Heart left ventricle (tissue), 16 donors: ENCODE data around the gene TTC3. TPM values are rescaled to one million over a fixed set of nuclear protein-coding genes. Genes with fewer than 3 reads are reported as not detected.
"Not testable (repeated sequence)": the region's sequence is repeated elsewhere in the genome, so short reads cannot be mapped to it uniquely, and the experiment has no call there.

ENCODE experiments used
- ATAC-seq, 4 donors: fragments of 200-7000 bp; cut with Tn5 transposase; one replicate each; pipeline ENCODE4 v1.9.1; 2020 to 2022; ENCODE audit warnings: moderate library complexity in 4 of 4, mild to moderate bottlenecking in 3 of 4, moderate number of reproducible peaks in 1 of 4
- DNase-seq, 5 donors: peaks; one replicate each; pipeline ENCODE4 v3.0.0-alpha.2; 2020
- H3K27ac ChIP-seq, 12 donors: fragments of 200-600 bp; sonication (generic) in 4 of 12; one replicate each; pipeline versions ENCODE4 v1.5.0 to v1.8.0; 2016 to 2022; ENCODE audit warnings: mild to moderate bottlenecking in 2 of 12
- H3K27me3 ChIP-seq, 9 donors: fragments of 200-600 bp; sonication (generic) in 2 of 9; one replicate each; pipeline versions ENCODE4 v1.5.1 to v1.8.0; 2016 to 2022; ENCODE audit warnings: mild to moderate bottlenecking in 3 of 9
- H3K36me3 ChIP-seq, 9 donors: fragments of 200-600 bp; sonication (generic) in 2 of 9; one replicate each; pipeline versions ENCODE4 v1.5.0 to v1.8.0; 2018 to 2022; ENCODE audit warnings: mild to moderate bottlenecking in 2 of 9
- H3K4me1 ChIP-seq, 12 donors: fragments of 200-600 bp; sonication (generic) in 4 of 12; one replicate each; pipeline versions ENCODE4 v1.5.0 to v1.8.0; 2016 to 2022; ENCODE audit warnings: mild to moderate bottlenecking in 3 of 12
- H3K4me3 ChIP-seq, 12 donors: fragments of 200-600 bp; sonication (generic) in 4 of 12; one replicate each; pipeline versions ENCODE4 v1.5.0 to v1.8.0; 2017 to 2022; ENCODE audit warnings: mild to moderate bottlenecking in 9 of 12, moderate library complexity in 4 of 12
- H3K9me3 ChIP-seq, 12 donors: fragments of 200-600 bp; sonication (generic) in 4 of 12; one replicate each; pipeline versions ENCODE4 v1.5.0 to v1.8.0; 2016 to 2022; ENCODE audit warnings: mild to moderate bottlenecking in 1 of 12
- POLR2A ChIP-seq, 2 donors: fragments of 450-650 bp; IDR thresholded peaks; one replicate each; pipeline ENCODE4 v1.6.1; 2017; ENCODE audit warnings: antibody characterized with exemption in 2 of 2, mild to moderate bottlenecking in 2 of 2, moderate library complexity in 2 of 2
- WGBS, 4 donors: extraction: QIAGEN DNeasy Blood & Tissue Kit in 2 of 4; methylation state at CpG; one replicate each; pipeline versions ENCODE4 v1.1.5 to v1.1.7; 2013 to 2018; 5-methylcytosine and 5-hydroxymethylcytosine counted together
- intact Hi-C, 10 donors: fragments of 100-400 bp; cut with DNase I; formaldehyde crosslinking; loops; one replicate each; pipeline versions ENCODE4 v1.11.1 to v1.14.2; 2022
- polyA plus RNA-seq, 2 donors: library from polyadenylated mRNA; stranded (reverse); fragments of 200-250 nt; gene quantifications; one replicate each; pipeline ENCODE4 v1.2.3, GENCODE V29; 2013
- total RNA-seq, 9 donors: library from RNA; depleted of rRNA in 2 of 9; stranded (reverse); fragments of >200 nt in 2 of 9; fragmentation: NEBNext Ultra II Directional in 3 of 9; extraction: Animal tissue kit (Norgen Biotek cat#: 25700) in 3 of 9; gene quantifications; one replicate each; pipeline versions ENCODE4 v1.1.0 to v1.2.4, GENCODE V29; 2016 to 2023
- TF ChIP-seq, protein P1 (sequence below), 12 donors: fragments of 200-600 bp; sonication (generic) in 4 of 12; IDR thresholded peaks; one replicate each; pipeline versions ENCODE4 v1.5.0 to v1.8.0; 2018 to 2022; ENCODE audit warnings: antibody characterized with exemption in 12 of 12, mild to moderate bottlenecking in 5 of 12
- donor health status: ischemic (EF 13 %, LVEDD 7.1; RV severe dilation, severe dysfunction).
- donor health status: healthy with polysubstance abuse.
- donor health status: DM: no; HTN: yes; CAD: no.
- donor health status: DM: no; HTN: no; CAD: no.
- donor health status: ischemic (EF 25% LVEDD 6.9; RV normal size, moderate dysfunction).
- donor health status: ischemic (EF 25% LVEDD 5.7; RV mildly dilated, moderate dysfunction).
- donor health status: healthy.
- donor health status: DM: yes; HTN: yes; CAD: no.
- donor health status: ischemic (EF 35%, LVEDD 5.7; RV mildly dilated, moderate dysfunction).
- donor health status: nonischemic (EF 11% LVEDD 7.7; RV severe dilation, severe dysfunction).
- donor health status: DM: yes; HTN: yes; CAD: no.
- donor health status: PGD.
- donor health status: ischemic (EF 29% LVEDD 5.4; RV normal size, mild dysfunction).
- donor health status: nonischemic (EF 23%, LVEDD 6.1; RV moderate dilation, normal function).

Gene TTC3
- total and polyA plus RNA-seq, 11 donors: 15.2 to 72.1 (median 44.5) TPM

GRCh38 chr21:37139902-37140301 is 66.8 kb downstream of the TTC3 start:
- Histone ChIP-seq H3K9me3 (no peaks in the 10 kb centered on the region), H3K27ac (no peak overlapping the region), H3K36me3 (peaks cover 0 to 89% (median 72%) of the 10 kb centered on the region in 9 donors), H3K27me3 (no peaks in the 10 kb centered on the region), H3K4me1 (no peaks in the 10 kb centered on the region), H3K4me3 (no peak overlapping the region)
- intact Hi-C loops: no loop called here
- ATAC-seq: no peak
- 67 to 79% (median 74%) methylated on average over 4 of the region's 4 CpGs for WGBS, 4 donors
- TF ChIP-seq, protein P1, sequence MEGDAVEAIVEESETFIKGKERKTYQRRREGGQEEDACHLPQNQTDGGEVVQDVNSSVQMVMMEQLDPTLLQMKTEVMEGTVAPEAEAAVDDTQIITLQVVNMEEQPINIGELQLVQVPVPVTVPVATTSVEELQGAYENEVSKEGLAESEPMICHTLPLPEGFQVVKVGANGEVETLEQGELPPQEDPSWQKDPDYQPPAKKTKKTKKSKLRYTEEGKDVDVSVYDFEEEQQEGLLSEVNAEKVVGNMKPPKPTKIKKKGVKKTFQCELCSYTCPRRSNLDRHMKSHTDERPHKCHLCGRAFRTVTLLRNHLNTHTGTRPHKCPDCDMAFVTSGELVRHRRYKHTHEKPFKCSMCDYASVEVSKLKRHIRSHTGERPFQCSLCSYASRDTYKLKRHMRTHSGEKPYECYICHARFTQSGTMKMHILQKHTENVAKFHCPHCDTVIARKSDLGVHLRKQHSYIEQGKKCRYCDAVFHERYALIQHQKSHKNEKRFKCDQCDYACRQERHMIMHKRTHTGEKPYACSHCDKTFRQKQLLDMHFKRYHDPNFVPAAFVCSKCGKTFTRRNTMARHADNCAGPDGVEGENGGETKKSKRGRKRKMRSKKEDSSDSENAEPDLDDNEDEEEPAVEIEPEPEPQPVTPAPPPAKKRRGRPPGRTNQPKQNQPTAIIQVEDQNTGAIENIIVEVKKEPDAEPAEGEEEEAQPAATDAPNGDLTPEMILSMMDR (IDR thresholded peaks at IDR 0.05): no peak
- no peak for TF ChIP-seq POLR2A (IDR thresholded peaks at IDR 0.05)
- DNase-seq: no peak

- H3K27me3 ChIP-seq, DNase-seq, ATAC-seq, intact Hi-C loops, H3K27ac ChIP-seq, H3K9me3 ChIP-seq, H3K4me3 ChIP-seq: not testable (repeated sequence)
- Histone ChIP-seq H3K36me3 (peaks cover 0 to 86% (median 67%) of the 10 kb centered on the region in 9 donors), H3K4me1 (peaks cover 0 to 12% (median 7%) of the 10 kb centered on the region in 12 donors)
- 93 to 100% (median 95%) methylated on average over 2 to 5 of the region's 5 CpGs for WGBS, 4 donors
These were observed 70.3 kb downstream of the TTC3 start for GRCh38 chr21:37143392-37143791.

- Histone ChIP-seq H3K4me3 (no peak overlapping the region), H3K27me3 (no peaks in the 10 kb centered on the region), H3K27ac (no peak overlapping the region), H3K36me3 (peaks cover 0 to 86% (median 72%) of the 10 kb centered on the region in 9 donors), H3K9me3 (no peaks in the 10 kb centered on the region), H3K4me1 (peaks cover 0 to 12% (median 7%) of the 10 kb centered on the region in 12 donors)
- TF ChIP-seq, protein P1 (IDR thresholded peaks at IDR 0.05): no peak
- no peak for TF ChIP-seq POLR2A (IDR thresholded peaks at IDR 0.05)
- DNase-seq (no peak), ATAC-seq (no peak)
- intact Hi-C loops: no loop called here
- 73 to 86% (median 80%) methylated on average over 4 of the region's 4 CpGs for WGBS, 4 donors
These were observed 72.6 kb downstream of the TTC3 start for GRCh38 chr21:37145635-37146111.

GRCh38 chr21:37146320-37147235 is 73.5 kb downstream of the TTC3 start:
- TF ChIP-seq, protein P1 (IDR thresholded peaks at IDR 0.05): no peak
- no peak for TF ChIP-seq POLR2A (IDR thresholded peaks at IDR 0.05)
- Histone ChIP-seq H3K4me1 (peaks cover 0 to 12% (median 7%) of the 10 kb centered on the region in 12 donors), H3K27ac (peak overlapping the region in 8 of 12 donors; percentile 6 to 51 (median 39)), H3K4me3 (no peak overlapping the region), H3K9me3 (no peaks in the 10 kb centered on the region), H3K36me3 (peaks cover 0 to 85% (median 67%) of the 10 kb centered on the region in 9 donors), H3K27me3 (no peaks in the 10 kb centered on the region)
- intact Hi-C loops: no loop called here
- DNase-seq: no peak
- peak; percentile 37 to 75 (median 64) for ATAC-seq
- 35 to 38% (median 37%) methylated on average over 8 of the region's 8 CpGs for WGBS, 4 donors
